K562 (cell line): ENCODE results near the gene C1QL2. TPM values are rescaled to one million over a fixed set of nuclear protein-coding genes. Genes with fewer than 3 reads are reported as not detected.
A peak's percentile ranks its signal among the peaks of the same experiment; 100 is the strongest.

Source experiments
- ATF3 ChIP-seq, 2 experiments: fragments of 450-650 bp in 1 of 2; sonication (generic) in 1 of 2; formaldehyde crosslinking in 1 of 2; IDR thresholded peaks in 1 of 2; conservative IDR thresholded peaks in 1 of 2; 2 replicates each; pipeline versions ENCODE4 v1.6.1 to v1.8.1; 2016 to 2023; ENCODE audit warnings: mild to moderate bottlenecking in 2 of 2, moderate library complexity in 2 of 2, inconsistent platforms in 1 of 2, missing genetic modification reagents in 1 of 2
- CEBPB ChIP-seq: fragments of 450-650 bp; IDR thresholded peaks from 2 replicates; pipeline ENCODE4 v1.6.1; 2016; ENCODE audit warnings: missing genetic modification characterization, missing compliant biosample characterization
- CEBPG ChIP-seq, 3 experiments: fragments of 200-800 bp in 1 of 3; sonication (Bioruptor generic) in 1 of 3; sonication (generic) in 1 of 3; formaldehyde crosslinking in 1 of 3; IDR thresholded peaks in 2 of 3; conservative IDR thresholded peaks in 1 of 3; 2 replicates each; pipeline versions ENCODE4 v1.6.1 to v1.8.0; 2016 to 2022; ENCODE audit warnings: missing compliant biosample characterization in 2 of 3, missing genetic modification characterization in 2 of 3, mild to moderate bottlenecking in 1 of 3, missing genetic modification reagents in 1 of 3
- CLOCK ChIP-seq: fragments of 250-450 bp; sonication (Bioruptor Pico); IDR thresholded peaks from 2 replicates; pipeline ENCODE4 v1.4.0; 2020; ENCODE audit warnings: mild to moderate bottlenecking, moderate library complexity, borderline replicate concordance
- E2F8 ChIP-seq: fragments of 450-650 bp; IDR thresholded peaks from 2 replicates; pipeline ENCODE4 v1.7.1; 2018; ENCODE audit warnings: mild to moderate bottlenecking, low read depth; ENCODE audit not compliant: partially characterized antibody
- ILK ChIP-seq: fragments of 450-650 bp; IDR thresholded peaks from 2 replicates; pipeline ENCODE4 v1.6.1; 2016; ENCODE audit warnings: missing genetic modification characterization, low read depth, mild to moderate bottlenecking, missing compliant biosample characterization, moderate library complexity, borderline replicate concordance
- IRF9 ChIP-seq: fragments of 450-650 bp; IDR thresholded peaks from 2 replicates; pipeline ENCODE4 v1.6.1; 2016; ENCODE audit warnings: missing biosample characterization, missing genetic modification characterization
- RAD51 ChIP-seq: fragments of 450-650 bp; IDR thresholded peaks from 2 replicates; pipeline ENCODE4 v1.7.1; 2016; ENCODE audit warnings: low read depth, mild to moderate bottlenecking, borderline replicate concordance
- USF1 ChIP-seq: sonication (generic); formaldehyde crosslinking; IDR thresholded peaks from 2 replicates; pipeline ENCODE4 v1.9.0; 2022; ENCODE audit warnings: mild to moderate bottlenecking, missing genetic modification reagents
- ZC3H11A ChIP-seq: IDR thresholded peaks from 2 replicates; pipeline ENCODE4 v1.6.1; 2012; ENCODE audit warnings: low read depth, low read length, improper control_type of control experiment
- ZKSCAN8 ChIP-seq: fragments of 200-800 bp; sonication (Bioruptor generic); IDR thresholded peaks from 2 replicates; pipeline ENCODE4 v1.6.1; 2016; ENCODE audit warnings: missing genetic modification characterization, missing compliant biosample characterization
- ZNF57 ChIP-seq: fragments of 450-650 bp; formaldehyde crosslinking; IDR thresholded peaks from 2 replicates; pipeline ENCODE4 v1.4.0; 2020; ENCODE audit warnings: mild to moderate bottlenecking, moderate library complexity
- polyA plus RNA-seq, 8 experiments: library from polyadenylated mRNA; depleted of rRNA in 4 of 8; stranded (reverse) in 5 of 8; unstranded in 3 of 8; fragments of >200 nt; fragmentation: Nextera tagmentation in 2 of 8; fragmentation: Illumina TruSeq in 1 of 8; extraction: Ambion mirVana in 2 of 8; extraction: Trizol in 1 of 8; gene quantifications; 2 replicates each; pipeline versions ENCODE4 v1.2.1 to v1.2.3, GENCODE V29; 2011 to 2014; ENCODE audit warnings: inconsistent platforms in 1 of 8, missing spikeins in 1 of 8
- total RNA-seq, 7 experiments: library from RNA; depleted of rRNA in 6 of 7; stranded (reverse); fragments of >200 nt in 6 of 7; fragmentation: Illumina TruSeq in 2 of 7; extraction: Trizol in 2 of 7; gene quantifications; 2 replicates each; pipeline versions ENCODE4 v1.2.1 to v1.2.3, GENCODE V29; 2011 to 2021; ENCODE audit warnings: low replicate concordance in 1 of 7

Gene C1QL2
- total and polyA plus RNA-seq, 9 of the 15 experiments (the other 6 are each of a cell fraction or from before 2014, with no cell fraction given) = not detected

- TF ChIP-seq USF1 = peak; percentile 72
- no peak for TF ChIP-seq E2F8
- peak; percentile 85 for TF ChIP-seq CEBPG (CRISPR knock-in tag; IDR thresholded peaks at IDR 0.05)
- peak; percentile 91 to 100 for TF ChIP-seq CEBPG (tag; conservative IDR thresholded peaks at IDR 0.05 in 1 of 2, IDR thresholded peaks at IDR 0.05 in 1 of 2)
- peak; percentile 92 for TF ChIP-seq IRF9 (tag)
- no peak for TF ChIP-seq CLOCK
- no peak for TF ChIP-seq ILK (tag)
- no peak for TF ChIP-seq ZC3H11A
- TF ChIP-seq ATF3 (IDR thresholded peaks at IDR 0.05) = peak; percentile 43; the same call in 1 of the 2 replicates
- no peak for TF ChIP-seq ATF3 (CRISPR knock-in tag; conservative IDR thresholded peaks at IDR 0.05)
- no peak for TF ChIP-seq ZNF57 (CRISPR knock-in tag)
- peak; percentile 99 for TF ChIP-seq CEBPB (tag)
- no peak for TF ChIP-seq ZKSCAN8 (CRISPR knock-in tag)
- TF ChIP-seq RAD51 = peak; percentile 54; the same call in 1 of the 2 replicates
Observed at GRCh38 chr2:119122663-119123062, 35.9 kb downstream of the C1QL2 start (continued).
